Uterus (tissue), 4 donors: Measurements from ENCODE around the gene SMAD6. TPM values are rescaled to one million over a fixed set of nuclear protein-coding genes. Genes with fewer than 3 reads are reported as not detected.

Experiments
- DNase-seq, 2 donors: peaks; one replicate each; pipeline ENCODE4 v3.0.0-alpha.2; 2019 to 2020
- H3K27ac ChIP-seq, 2 donors: fragments of 200-600 bp; sonication (generic); 1 replicate in 1 of 2; 2 replicates in 1 of 2; pipeline ENCODE4 v1.5.1; 2016 to 2018
- H3K27me3 ChIP-seq, 2 donors: fragments of 200-600 bp; sonication (generic); one replicate each; pipeline ENCODE4 v1.5.1; 2018 to 2019; ENCODE audit warnings: control low read depth in 1 of 2
- H3K36me3 ChIP-seq, 2 donors: fragments of 200-600 bp; sonication (generic); one replicate each; pipeline ENCODE4 v1.5.1; 2019; ENCODE audit warnings: control low read depth in 1 of 2
- H3K4me1 ChIP-seq, 2 donors: fragments of 200-600 bp; sonication (generic); one replicate each; pipeline ENCODE4 v1.5.1; 2018 to 2019; ENCODE audit warnings: control low read depth in 1 of 2
- H3K4me3 ChIP-seq, 2 donors: fragments of 200-600 bp; sonication (generic); 1 replicate in 1 of 2; 2 replicates in 1 of 2; pipeline ENCODE4 v1.5.1; 2018 to 2019; ENCODE audit warnings: mild to moderate bottlenecking in 1 of 2
- H3K9me3 ChIP-seq, 2 donors: fragments of 200-600 bp; sonication (generic); one replicate each; pipeline ENCODE4 v1.5.1; 2019; ENCODE audit warnings: control low read depth in 1 of 2
- POLR2A ChIP-seq, 2 donors: fragments of 450-650 bp; IDR thresholded peaks; one replicate each; pipeline ENCODE4 v1.6.1; 2016; ENCODE audit warnings: antibody characterized with exemption in 2 of 2, mild to moderate bottlenecking in 1 of 2, moderate library complexity in 1 of 2
- intact Hi-C: fragments of 100-400 bp; cut with DNase I; formaldehyde crosslinking; loops from one replicate; pipeline ENCODE4 v1.15.1; 2023; ENCODE audit warnings: low total_unique reads
- total RNA-seq, 4 donors: library from RNA; depleted of rRNA in 3 of 4; stranded (reverse); fragments of >200 nt in 3 of 4; gene quantifications; one replicate each; pipeline versions ENCODE4 v1.1.0 to v1.2.4, GENCODE V29; 2014 to 2023
- TF ChIP-seq, protein P1 (sequence below), 4 experiments: fragments of 200-600 bp in 2 of 4; fragments of 450-650 bp in 2 of 4; sonication (generic) in 2 of 4; IDR thresholded peaks; one replicate each; pipeline ENCODE4 v1.5.1; 2016 to 2019; ENCODE audit warnings: antibody characterized with exemption in 4 of 4, mild to moderate bottlenecking in 2 of 4, moderate library complexity in 1 of 4
- donor health status: DM: yes; HTN: yes; CAD: no.

SMAD6 gene
- total RNA-seq, 4 donors from 2014 or later = 9.4 to 30.1 (median 19.1) TPM

DNA sequence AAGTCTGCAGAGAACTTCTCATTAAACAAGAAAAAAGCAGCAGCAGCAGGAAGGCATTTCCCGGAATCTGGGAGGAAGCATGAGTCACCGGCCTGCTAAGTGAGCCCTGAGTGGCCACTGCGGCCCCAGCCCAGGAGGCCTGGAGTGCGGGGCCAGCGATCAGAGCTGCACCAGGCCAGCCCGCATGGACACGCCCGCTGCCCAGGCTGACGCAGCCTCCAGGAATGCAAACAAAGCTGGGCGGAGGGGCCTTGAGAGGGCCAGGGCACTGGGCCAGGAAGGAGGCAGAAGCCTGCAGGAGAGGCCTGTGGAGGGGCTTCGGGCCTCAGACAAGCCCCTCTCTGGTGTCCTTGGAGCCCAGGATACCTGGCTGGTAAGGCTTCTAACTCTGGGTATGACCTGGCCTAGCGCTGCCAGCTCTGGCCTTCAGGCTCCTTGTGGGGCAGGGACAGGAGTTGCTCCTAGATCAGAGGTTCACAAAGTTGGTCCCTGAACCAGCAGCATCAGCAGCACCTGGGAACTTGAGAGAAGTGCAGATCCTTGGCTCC, 101.2 kb downstream of the SMAD6 start:
- peaks cover 8 to 11% of the 10 kb centered on the region in 2 donors for H3K4me1 ChIP-seq
- no peak overlapping the region for H3K4me3 ChIP-seq
- H3K9me3 ChIP-seq = no peaks in the 10 kb centered on the region
- no peaks in the 10 kb centered on the region for H3K27me3 ChIP-seq
- intact Hi-C loops = no loop called here
- H3K36me3 ChIP-seq = no peaks in the 10 kb centered on the region
- TF ChIP-seq POLR2A (IDR thresholded peaks at IDR 0.05) = peak in 1 of 2 donors; percentile 9
- TF ChIP-seq, protein P1, sequence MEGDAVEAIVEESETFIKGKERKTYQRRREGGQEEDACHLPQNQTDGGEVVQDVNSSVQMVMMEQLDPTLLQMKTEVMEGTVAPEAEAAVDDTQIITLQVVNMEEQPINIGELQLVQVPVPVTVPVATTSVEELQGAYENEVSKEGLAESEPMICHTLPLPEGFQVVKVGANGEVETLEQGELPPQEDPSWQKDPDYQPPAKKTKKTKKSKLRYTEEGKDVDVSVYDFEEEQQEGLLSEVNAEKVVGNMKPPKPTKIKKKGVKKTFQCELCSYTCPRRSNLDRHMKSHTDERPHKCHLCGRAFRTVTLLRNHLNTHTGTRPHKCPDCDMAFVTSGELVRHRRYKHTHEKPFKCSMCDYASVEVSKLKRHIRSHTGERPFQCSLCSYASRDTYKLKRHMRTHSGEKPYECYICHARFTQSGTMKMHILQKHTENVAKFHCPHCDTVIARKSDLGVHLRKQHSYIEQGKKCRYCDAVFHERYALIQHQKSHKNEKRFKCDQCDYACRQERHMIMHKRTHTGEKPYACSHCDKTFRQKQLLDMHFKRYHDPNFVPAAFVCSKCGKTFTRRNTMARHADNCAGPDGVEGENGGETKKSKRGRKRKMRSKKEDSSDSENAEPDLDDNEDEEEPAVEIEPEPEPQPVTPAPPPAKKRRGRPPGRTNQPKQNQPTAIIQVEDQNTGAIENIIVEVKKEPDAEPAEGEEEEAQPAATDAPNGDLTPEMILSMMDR (IDR thresholded peaks at IDR 0.05) = no peak
- peak overlapping the region; percentile 73 to 78 for H3K27ac ChIP-seq
- DNase-seq = peak; percentile 87 to 89

DNA sequence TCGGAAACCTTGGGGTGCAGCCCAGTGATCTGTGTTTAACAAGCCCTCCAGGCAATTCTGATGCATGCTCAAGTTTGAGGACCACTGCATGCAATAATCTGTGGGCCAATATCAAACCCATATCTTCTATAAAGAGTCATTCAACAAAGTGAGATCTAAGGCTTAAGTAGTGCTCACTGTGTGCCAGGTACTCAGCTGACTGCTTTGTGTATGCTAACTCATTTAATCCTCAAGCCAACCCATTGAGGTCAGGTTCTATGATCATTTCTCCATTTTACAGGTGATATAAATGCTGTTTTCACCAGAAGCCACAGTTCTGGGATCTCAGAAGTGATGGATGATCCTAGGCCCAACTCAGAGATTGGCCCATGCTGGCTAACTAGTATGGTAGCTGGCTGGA, 101.7 kb downstream of the SMAD6 start:
- intact Hi-C loops = no loop called here
- Histone ChIP-seq H3K4me3 (no peak overlapping the region), H3K27ac (peak overlapping the region; percentile 73 to 78), H3K36me3 (no peaks in the 10 kb centered on the region), H3K4me1 (peaks cover 8 to 11% of the 10 kb centered on the region in 2 donors), H3K27me3 (no peaks in the 10 kb centered on the region), H3K9me3 (no peaks in the 10 kb centered on the region)
- DNase-seq = no peak
- no peak for TF ChIP-seq POLR2A (IDR thresholded peaks at IDR 0.05)
- TF ChIP-seq, protein P1 (IDR thresholded peaks at IDR 0.05) = no peak

DNA sequence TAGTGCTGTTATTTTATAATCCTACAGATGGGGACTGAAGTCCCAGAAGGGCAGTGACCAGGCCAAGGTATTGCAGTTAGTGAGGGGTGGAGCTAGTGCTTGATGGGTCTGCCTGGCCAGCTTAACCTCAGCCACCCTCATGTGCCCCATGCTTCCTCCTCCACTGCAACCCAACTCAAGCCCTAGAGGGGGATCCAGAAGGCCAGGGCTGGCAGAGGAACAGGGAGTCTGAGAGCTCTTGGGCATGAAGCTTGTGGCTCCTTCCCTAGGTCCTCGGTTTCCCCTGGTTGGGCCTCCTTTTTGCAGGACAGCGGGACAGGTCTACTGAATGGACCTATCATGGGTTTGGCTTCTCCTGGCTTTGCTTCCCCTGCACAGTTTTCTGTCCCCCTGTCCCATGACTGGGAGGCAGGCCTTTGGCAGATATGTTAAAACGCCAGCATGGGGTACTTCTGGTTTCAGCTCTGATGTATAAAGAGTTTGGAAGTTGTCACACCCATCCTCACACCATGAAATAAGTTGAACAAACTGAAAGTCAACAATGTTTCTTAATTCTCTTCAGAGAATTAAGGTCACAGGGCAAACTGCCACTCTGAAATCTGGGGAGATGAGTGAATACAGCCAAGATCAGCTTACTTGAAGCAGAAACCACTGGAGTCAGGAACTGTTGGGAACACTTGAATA, 103.3 kb downstream of the SMAD6 start:
- intact Hi-C loops = no loop called here
- Histone ChIP-seq H3K4me3 (no peak overlapping the region), H3K9me3 (no peaks in the 10 kb centered on the region), H3K27ac (no peak overlapping the region), H3K27me3 (no peaks in the 10 kb centered on the region), H3K4me1 (peaks cover 8 to 11% of the 10 kb centered on the region in 2 donors), H3K36me3 (no peaks in the 10 kb centered on the region)
- no peak for TF ChIP-seq POLR2A (IDR thresholded peaks at IDR 0.05)
- TF ChIP-seq, protein P1 (IDR thresholded peaks at IDR 0.05) = no peak
- DNase-seq = no peak

DNA sequence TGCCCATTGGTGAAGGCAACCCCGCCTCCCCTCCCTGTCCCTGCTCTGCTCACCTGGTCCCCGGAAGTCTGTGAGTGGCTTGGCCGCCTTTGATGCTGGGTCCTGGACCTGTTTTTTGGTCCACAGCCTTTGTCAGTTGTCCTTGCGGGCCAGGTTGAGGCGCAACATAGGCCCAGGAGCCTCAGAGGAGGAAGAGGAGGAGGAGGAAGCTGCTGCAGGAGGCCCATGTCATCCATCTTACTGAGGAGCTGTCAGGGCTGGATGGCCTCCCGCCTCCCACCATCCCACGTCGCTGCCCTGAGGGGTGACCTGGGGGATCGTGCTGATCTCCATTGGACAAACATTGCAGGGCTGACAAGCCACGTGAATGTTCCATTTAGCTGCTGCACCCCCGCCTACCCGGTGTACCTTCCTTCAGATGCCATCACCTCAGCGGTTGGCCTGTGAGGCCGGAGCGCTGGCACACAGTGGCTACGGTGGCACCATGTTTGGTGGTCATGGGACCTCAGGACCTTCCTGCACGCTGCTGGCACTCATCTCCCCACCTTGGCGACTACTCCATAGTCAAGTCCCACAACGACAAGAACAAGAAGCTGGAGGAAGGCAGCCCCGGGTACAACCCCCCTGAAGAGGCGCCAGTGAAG, 106.3 kb downstream of the SMAD6 start:
- H3K4me3 ChIP-seq = no peak overlapping the region
- H3K9me3 ChIP-seq = no peaks in the 10 kb centered on the region
- TF ChIP-seq POLR2A (IDR thresholded peaks at IDR 0.05) = no peak
- TF ChIP-seq, protein P1 (IDR thresholded peaks at IDR 0.05) = no peak
- peaks cover 0 to 5% of the 10 kb centered on the region in 2 donors for H3K4me1 ChIP-seq
- no peaks in the 10 kb centered on the region for H3K36me3 ChIP-seq
- H3K27me3 ChIP-seq = no peaks in the 10 kb centered on the region
- intact Hi-C loops = no loop called here
- H3K27ac ChIP-seq = no peak overlapping the region
- DNase-seq = no peak

DNA sequence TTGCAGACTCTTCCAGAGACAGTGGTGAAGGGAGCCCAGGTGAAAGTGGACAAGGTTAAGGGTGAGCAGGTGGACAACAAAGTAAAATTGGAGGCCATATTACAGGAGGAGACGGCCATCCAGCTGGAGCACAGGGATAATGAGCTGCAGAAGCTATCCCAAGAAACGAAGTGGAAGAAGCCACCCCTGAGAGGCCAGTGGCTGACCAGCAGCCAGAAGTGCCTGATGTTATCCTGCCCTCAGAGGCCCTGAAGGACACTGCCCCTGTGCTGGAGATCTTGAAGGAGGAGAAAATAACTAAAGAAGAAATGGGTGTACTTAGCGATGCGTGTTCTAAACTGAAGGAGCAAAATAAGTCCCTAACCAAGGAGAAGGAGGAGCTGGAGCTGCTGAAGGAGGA, 107.6 kb downstream of the SMAD6 start:
- H3K9me3 ChIP-seq = no peaks in the 10 kb centered on the region
- no peaks in the 10 kb centered on the region for H3K36me3 ChIP-seq
- no peaks in the 10 kb centered on the region for H3K27me3 ChIP-seq
- H3K27ac ChIP-seq = no peak overlapping the region
- H3K4me3 ChIP-seq = no peak overlapping the region
- no peak for DNase-seq
- no peak for TF ChIP-seq POLR2A (IDR thresholded peaks at IDR 0.05)
- TF ChIP-seq, protein P1 (IDR thresholded peaks at IDR 0.05) = no peak
- H3K4me1 ChIP-seq = no peaks in the 10 kb centered on the region
- intact Hi-C loops = no loop called here
